ENCODE results near the gene IMPDH1. TPM values are rescaled to one million over a fixed set of nuclear protein-coding genes. Genes with fewer than 3 reads are reported as not detected.

IMPDH1 gene
- polyA plus RNA-seq, 2 of the 4 experiments (the other 2 are of a cell fraction), result 55.4 to 65.4 TPM

- CTCF ChIA-PET, result interaction anchor here (0.7 to 13.5 kb wide), 4 partner anchors 34 to 109 kb away, joined by 3 to 800 read pairs (median 58); no protein-coding TSS in a partner anchor
- FAIRE-seq, result no peak
Observed at GRCh38 chr7:128352153-128352537, 57.6 kb downstream of the IMPDH1 start.

GRCh38 chr7:128351296-128352152, 58.3 kb downstream of the IMPDH1 start:
- H3K27ac ChIP-seq, result no peak overlapping the region
- no peak for ATAC-seq
- DNase-seq (ENCODE audit: low read depth in 1 of 2, low spot score in 1 of 2), result no peak
- H3K4me1 ChIP-seq, result no peaks in the 10 kb centered on the region
- POLR2A ChIA-PET, result no interaction called here
- H3K4me2 ChIP-seq, result no peak overlapping the region
- WGBS (ENCODE audit: missing lambda C conversion rate), result 90% methylated on average over 74 of the region's 97 CpGs
- CTCF ChIA-PET, result interaction anchor here (0.6 to 13.5 kb wide), 6 partner anchors 9 to 123 kb away, joined by 3 to 800 read pairs (median 8); no protein-coding TSS in a partner anchor
- FAIRE-seq, result no peak
- H3K4me3 ChIP-seq, result no peak overlapping the region
- TF ChIP-seq HEYL (CRISPR knock-in tag; IDR thresholded peaks at IDR 0.05) (no peak), NFE2L2 (conservative IDR thresholded peaks at IDR 0.05; ENCODE audit: low read length) (no peak), EHMT2 (IDR thresholded peaks at IDR 0.05; ENCODE audit: low read depth) (no peak), KDM1A (IDR thresholded peaks at IDR 0.05; ENCODE audit: low read depth) (no peak), HOXB13 (CRISPR knock-in tag; IDR thresholded peaks at IDR 0.05; ENCODE audit: low read depth) (no peak), ZFP36 (IDR thresholded peaks at IDR 0.05; ENCODE audit: borderline replicate concordance, partially characterized antibody) (no peak)
- no peaks in the 10 kb centered on the region for H3K9me3 ChIP-seq

More at GRCh38 chr7:128352153-128352537, 57.6 kb downstream of the IMPDH1 start:
- ATAC-seq, result peak in 1 of 2 experiments; percentile 57; a peak in 3 of 6 replicates
- TF ChIP-seq FOSB (CRISPR knock-in tag; IDR thresholded peaks at IDR 0.05), result no peak
- no peak for TF ChIP-seq HOXB5 (CRISPR knock-in tag; IDR thresholded peaks at IDR 0.05)
- TF ChIP-seq RCOR1 (IDR thresholded peaks at IDR 0.05; ENCODE audit: low read depth, low read length), result no peak
- TF ChIP-seq HES2 (IDR thresholded peaks at IDR 0.05), result no peak
- TF ChIP-seq, protein P1, sequence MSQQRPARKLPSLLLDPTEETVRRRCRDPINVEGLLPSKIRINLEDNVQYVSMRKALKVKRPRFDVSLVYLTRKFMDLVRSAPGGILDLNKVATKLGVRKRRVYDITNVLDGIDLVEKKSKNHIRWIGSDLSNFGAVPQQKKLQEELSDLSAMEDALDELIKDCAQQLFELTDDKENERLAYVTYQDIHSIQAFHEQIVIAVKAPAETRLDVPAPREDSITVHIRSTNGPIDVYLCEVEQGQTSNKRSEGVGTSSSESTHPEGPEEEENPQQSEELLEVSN (IDR thresholded peaks at IDR 0.05; ENCODE audit: borderline replicate concordance, low read depth), result peak; percentile 92
- TF ChIP-seq, protein P2, sequence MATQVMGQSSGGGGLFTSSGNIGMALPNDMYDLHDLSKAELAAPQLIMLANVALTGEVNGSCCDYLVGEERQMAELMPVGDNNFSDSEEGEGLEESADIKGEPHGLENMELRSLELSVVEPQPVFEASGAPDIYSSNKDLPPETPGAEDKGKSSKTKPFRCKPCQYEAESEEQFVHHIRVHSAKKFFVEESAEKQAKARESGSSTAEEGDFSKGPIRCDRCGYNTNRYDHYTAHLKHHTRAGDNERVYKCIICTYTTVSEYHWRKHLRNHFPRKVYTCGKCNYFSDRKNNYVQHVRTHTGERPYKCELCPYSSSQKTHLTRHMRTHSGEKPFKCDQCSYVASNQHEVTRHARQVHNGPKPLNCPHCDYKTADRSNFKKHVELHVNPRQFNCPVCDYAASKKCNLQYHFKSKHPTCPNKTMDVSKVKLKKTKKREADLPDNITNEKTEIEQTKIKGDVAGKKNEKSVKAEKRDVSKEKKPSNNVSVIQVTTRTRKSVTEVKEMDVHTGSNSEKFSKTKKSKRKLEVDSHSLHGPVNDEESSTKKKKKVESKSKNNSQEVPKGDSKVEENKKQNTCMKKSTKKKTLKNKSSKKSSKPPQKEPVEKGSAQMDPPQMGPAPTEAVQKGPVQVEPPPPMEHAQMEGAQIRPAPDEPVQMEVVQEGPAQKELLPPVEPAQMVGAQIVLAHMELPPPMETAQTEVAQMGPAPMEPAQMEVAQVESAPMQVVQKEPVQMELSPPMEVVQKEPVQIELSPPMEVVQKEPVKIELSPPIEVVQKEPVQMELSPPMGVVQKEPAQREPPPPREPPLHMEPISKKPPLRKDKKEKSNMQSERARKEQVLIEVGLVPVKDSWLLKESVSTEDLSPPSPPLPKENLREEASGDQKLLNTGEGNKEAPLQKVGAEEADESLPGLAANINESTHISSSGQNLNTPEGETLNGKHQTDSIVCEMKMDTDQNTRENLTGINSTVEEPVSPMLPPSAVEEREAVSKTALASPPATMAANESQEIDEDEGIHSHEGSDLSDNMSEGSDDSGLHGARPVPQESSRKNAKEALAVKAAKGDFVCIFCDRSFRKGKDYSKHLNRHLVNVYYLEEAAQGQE (IDR thresholded peaks at IDR 0.05), result no peak
- TF ChIP-seq RNF2 (IDR thresholded peaks at IDR 0.05; ENCODE audit: borderline replicate concordance, low read depth), result no peak
- no peak for TF ChIP-seq CBX2 (IDR thresholded peaks at IDR 0.05; ENCODE audit: borderline replicate concordance, low read depth)
- TF ChIP-seq, protein P3, sequence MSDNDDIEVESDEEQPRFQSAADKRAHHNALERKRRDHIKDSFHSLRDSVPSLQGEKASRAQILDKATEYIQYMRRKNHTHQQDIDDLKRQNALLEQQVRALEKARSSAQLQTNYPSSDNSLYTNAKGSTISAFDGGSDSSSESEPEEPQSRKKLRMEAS (IDR thresholded peaks at IDR 0.05), result peak; percentile 68
- no peak for TF ChIP-seq JUNB (IDR thresholded peaks at IDR 0.05)
- no peak for TF ChIP-seq JUN (IDR thresholded peaks at IDR 0.05)
- TF ChIP-seq EP300 (IDR thresholded peaks at IDR 0.05), result no peak
- TF ChIP-seq EHMT2 (IDR thresholded peaks at IDR 0.05; ENCODE audit: low read depth), result no peak
- no peak for TF ChIP-seq BHLHE40 (IDR thresholded peaks at IDR 0.05; ENCODE audit: low read depth, low read length)
- Histone ChIP-seq H3K4me1 (no peaks in the 10 kb centered on the region), H3K27ac (no peak overlapping the region), H3K4me2 (no peak overlapping the region), H3K4me3 (no peak overlapping the region), H3K9me3 (no peaks in the 10 kb centered on the region)
- peak in 1 of 2 experiments; percentile 22 for DNase-seq (ENCODE audit: low read depth in 1 of 2, low spot score in 1 of 2)
- POLR2A ChIA-PET, result no interaction called here
- 58% methylated on average over 21 of the region's 34 CpGs for WGBS (ENCODE audit: missing lambda C conversion rate)
